Uterus (tissue), 2 donors: ENCODE results near the gene ARHGEF28.

Experiments used
- POLR2A ChIP-seq, 2 donors: fragments of 450-650 bp; IDR thresholded peaks; one replicate each; pipeline ENCODE4 v1.6.1; 2016; ENCODE audit warnings: antibody characterized with exemption in 2 of 2, mild to moderate bottlenecking in 1 of 2, moderate library complexity in 1 of 2
- TF ChIP-seq, protein P1 (sequence below), 4 experiments: fragments of 200-600 bp in 2 of 4; fragments of 450-650 bp in 2 of 4; sonication (generic) in 2 of 4; IDR thresholded peaks; one replicate each; pipeline ENCODE4 v1.5.1; 2016 to 2019; ENCODE audit warnings: antibody characterized with exemption in 4 of 4, mild to moderate bottlenecking in 2 of 4, moderate library complexity in 1 of 4

- TF ChIP-seq POLR2A (IDR thresholded peaks at IDR 0.05), result no peak
- TF ChIP-seq, protein P1, sequence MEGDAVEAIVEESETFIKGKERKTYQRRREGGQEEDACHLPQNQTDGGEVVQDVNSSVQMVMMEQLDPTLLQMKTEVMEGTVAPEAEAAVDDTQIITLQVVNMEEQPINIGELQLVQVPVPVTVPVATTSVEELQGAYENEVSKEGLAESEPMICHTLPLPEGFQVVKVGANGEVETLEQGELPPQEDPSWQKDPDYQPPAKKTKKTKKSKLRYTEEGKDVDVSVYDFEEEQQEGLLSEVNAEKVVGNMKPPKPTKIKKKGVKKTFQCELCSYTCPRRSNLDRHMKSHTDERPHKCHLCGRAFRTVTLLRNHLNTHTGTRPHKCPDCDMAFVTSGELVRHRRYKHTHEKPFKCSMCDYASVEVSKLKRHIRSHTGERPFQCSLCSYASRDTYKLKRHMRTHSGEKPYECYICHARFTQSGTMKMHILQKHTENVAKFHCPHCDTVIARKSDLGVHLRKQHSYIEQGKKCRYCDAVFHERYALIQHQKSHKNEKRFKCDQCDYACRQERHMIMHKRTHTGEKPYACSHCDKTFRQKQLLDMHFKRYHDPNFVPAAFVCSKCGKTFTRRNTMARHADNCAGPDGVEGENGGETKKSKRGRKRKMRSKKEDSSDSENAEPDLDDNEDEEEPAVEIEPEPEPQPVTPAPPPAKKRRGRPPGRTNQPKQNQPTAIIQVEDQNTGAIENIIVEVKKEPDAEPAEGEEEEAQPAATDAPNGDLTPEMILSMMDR (IDR thresholded peaks at IDR 0.05), result no peak
These were observed 195.0 kb downstream of the ARHGEF28 start for GRCh38 chr5:73821003-73821402.
